IgD-negative memory B cell (primary cell): Measurements from ENCODE around the gene TMEM43. TPM values are rescaled to one million over a fixed set of nuclear protein-coding genes. Genes with fewer than 3 reads are reported as not detected.
"Not testable (repeated sequence)": the region's sequence is repeated elsewhere in the genome, so short reads cannot be mapped to it uniquely, and the experiment has no call there.

Experiments used
- H3K27ac Mint-ChIP-seq, 3 donors: one replicate each; pipeline ENCODE4 v1.8.0; 2020 to 2022; ENCODE audit warnings: mild to moderate bottlenecking in 3 of 3, mixed read lengths in 3 of 3, moderate library complexity in 1 of 3
- H3K27me3 Mint-ChIP-seq: one replicate; pipeline ENCODE4 v1.8.0; 2021; ENCODE audit warnings: mixed read lengths
- H3K36me3 Mint-ChIP-seq: one replicate; pipeline ENCODE4 v1.8.0; 2020; ENCODE audit warnings: mild to moderate bottlenecking, mixed read lengths
- H3K4me1 Mint-ChIP-seq, 3 donors: one replicate each; pipeline ENCODE4 v1.8.0; 2020 to 2022; ENCODE audit warnings: mixed read lengths in 3 of 3, mild to moderate bottlenecking in 1 of 3
- H3K4me3 Mint-ChIP-seq, 4 donors: one replicate each; pipeline ENCODE4 v1.8.0; 2020 to 2022; ENCODE audit warnings: mild to moderate bottlenecking in 4 of 4, mixed read lengths in 4 of 4, moderate library complexity in 3 of 4
- H3K9me3 Mint-ChIP-seq, 3 donors: one replicate each; pipeline ENCODE4 v1.8.0; 2020 to 2021; ENCODE audit warnings: mixed read lengths in 3 of 3, mild to moderate bottlenecking in 1 of 3
- polyA plus RNA-seq: library from polyadenylated mRNA; unstranded; fragments of 300-500 nt; fragmentation: Illumina TruSeq; gene quantifications from one replicate; pipeline ENCODE4 v1.2.3, GENCODE V29; 2021

The TMEM43 gene
- 40.0 TPM for polyA plus RNA-seq

GRCh38 chr3:14124615-14125192, at the start of gene TMEM43, which contains the start of gene CHCHD4:
TMEM43 (plus strand) TSS chr3:14125052; CDS start chr3:14125194, 142 bp downstream.
CHCHD4 (minus strand) TSS chr3:14124870; CDS start chr3:14124676, 194 bp downstream.
- Mint-ChIP-seq H3K9me3 (no peaks in the 10 kb centered on the region), H3K4me1 (peaks cover 6 to 38% (median 27%) of the 10 kb centered on the region in 3 donors), H3K27ac (peak within 1 kb of the TSS; percentile 74 to 98 (median 95)), H3K36me3 (peaks cover 2% of the 10 kb centered on the region), H3K4me3 (peak within 1 kb of the TSS; percentile 91 to 98 (median 96)), H3K27me3 (no peaks in the 10 kb centered on the region)

GRCh38 chr3:14075233-14075632, 49.6 kb upstream of the TMEM43 start:
- H3K36me3 Mint-ChIP-seq, H3K4me3 Mint-ChIP-seq, H3K27ac Mint-ChIP-seq, H3K4me1 Mint-ChIP-seq, H3K27me3 Mint-ChIP-seq, H3K9me3 Mint-ChIP-seq: not testable (repeated sequence)

DNA sequence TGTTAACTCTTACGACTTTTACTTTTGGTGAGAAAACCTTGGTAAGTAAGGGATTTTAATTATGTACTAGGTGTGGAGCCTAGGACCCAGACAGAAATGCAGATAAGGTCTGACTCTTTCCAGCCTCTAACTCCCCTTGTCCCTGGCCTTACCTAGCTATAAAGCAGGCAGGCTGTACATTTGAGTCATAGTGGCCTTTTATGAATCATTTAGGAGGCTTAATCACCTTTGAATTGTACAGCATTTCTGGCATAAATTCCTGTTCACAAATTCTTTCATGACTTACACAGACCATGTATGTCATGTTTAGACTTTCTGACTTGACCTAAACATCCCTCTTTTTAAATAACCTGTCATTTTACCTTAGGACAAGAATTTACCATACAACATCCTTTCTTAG, 47.5 kb upstream of the TMEM43 start:
- Mint-ChIP-seq H3K27me3 (peaks cover 2% of the 10 kb centered on the region), H3K36me3 (no peaks in the 10 kb centered on the region), H3K4me3 (no peak overlapping the region), H3K27ac (no peak overlapping the region), H3K4me1 (no peaks in the 10 kb centered on the region), H3K9me3 (peaks cover 2 to 8% (median 7%) of the 10 kb centered on the region in 3 donors)

- Mint-ChIP-seq H3K27ac (no peak overlapping the region), H3K36me3 (peaks cover 1% of the 10 kb centered on the region), H3K4me3 (no peak overlapping the region), H3K4me1 (no peaks in the 10 kb centered on the region), H3K27me3 (peaks cover 2% of the 10 kb centered on the region), H3K9me3 (peaks cover 0 to 12% (median 8%) of the 10 kb centered on the region in 3 donors)
These were observed 42.7 kb upstream of the TMEM43 start for GRCh38 chr3:14082108-14082657.

DNA sequence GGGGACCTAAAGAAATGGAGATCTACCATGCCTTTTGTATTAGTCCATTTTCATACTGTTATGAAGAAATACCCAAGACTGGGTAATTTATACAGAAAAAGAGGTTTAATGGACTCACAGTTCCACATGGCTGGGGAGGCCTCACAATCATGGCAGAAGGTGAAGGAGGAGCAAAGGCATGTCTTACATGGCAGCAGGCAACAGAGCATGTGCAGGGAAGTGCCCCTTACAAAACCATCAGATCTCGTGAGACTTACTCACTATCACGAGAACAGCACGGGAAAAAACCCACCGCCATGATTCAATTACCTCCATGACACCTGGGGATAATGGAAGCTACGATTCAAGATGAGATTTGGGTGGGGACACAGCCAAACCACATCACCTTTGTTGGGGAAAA, 37.4 kb upstream of the TMEM43 start:
- peak overlapping the region in 1 of 4 donors; percentile 6 for H3K4me3 Mint-ChIP-seq
- H3K36me3 Mint-ChIP-seq, H3K27me3 Mint-ChIP-seq, H3K27ac Mint-ChIP-seq, H3K4me1 Mint-ChIP-seq: not testable (repeated sequence)
- peaks cover 0 to 18% (median 9%) of the 10 kb centered on the region in 3 donors for H3K9me3 Mint-ChIP-seq

- H3K36me3 Mint-ChIP-seq, H3K27ac Mint-ChIP-seq, H3K4me1 Mint-ChIP-seq, H3K4me3 Mint-ChIP-seq: not testable (repeated sequence)
- H3K9me3 Mint-ChIP-seq: peaks cover 0 to 15% (median 6%) of the 10 kb centered on the region in 3 donors
- peaks cover 13% of the 10 kb centered on the region for H3K27me3 Mint-ChIP-seq
These were observed 32.9 kb upstream of the TMEM43 start for GRCh38 chr3:14091959-14092358.

DNA sequence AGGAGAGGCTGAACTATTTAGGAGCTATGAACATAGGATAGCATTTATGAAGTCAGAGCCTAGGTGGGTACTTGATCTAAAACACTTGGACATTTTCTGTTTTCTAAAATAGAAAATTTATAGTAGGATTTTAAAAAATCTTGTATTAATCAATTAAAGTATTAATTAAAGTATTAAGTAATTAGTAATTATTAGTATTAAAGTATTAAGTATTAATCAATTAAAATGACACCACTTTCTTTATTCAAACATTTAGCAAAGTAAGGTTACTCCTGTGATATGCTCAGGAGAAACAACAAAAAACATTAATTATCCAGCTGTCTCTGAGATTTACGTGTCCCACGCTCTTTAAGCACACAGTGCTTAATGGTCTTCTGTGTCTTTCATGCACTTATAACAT, 32.4 kb upstream of the TMEM43 start:
- Mint-ChIP-seq H3K4me3 (no peak overlapping the region), H3K27ac (no peak overlapping the region), H3K27me3 (peaks cover 16% of the 10 kb centered on the region), H3K4me1 (no peaks in the 10 kb centered on the region), H3K36me3 (peaks cover 3% of the 10 kb centered on the region), H3K9me3 (peaks cover 3 to 14% (median 3%) of the 10 kb centered on the region in 3 donors)

GRCh38 chr3:14093831-14094230, 31.0 kb upstream of the TMEM43 start:
- no peak overlapping the region for H3K4me3 Mint-ChIP-seq
- H3K36me3 Mint-ChIP-seq: no peaks in the 10 kb centered on the region
- no peak overlapping the region for H3K27ac Mint-ChIP-seq
- peaks cover 18% of the 10 kb centered on the region for H3K27me3 Mint-ChIP-seq
- no peaks in the 10 kb centered on the region for H3K4me1 Mint-ChIP-seq
- peaks cover 0 to 14% (median 6%) of the 10 kb centered on the region in 3 donors for H3K9me3 Mint-ChIP-seq

GRCh38 chr3:14096742-14097141, 28.1 kb upstream of the TMEM43 start:
- H3K4me1 Mint-ChIP-seq: no peaks in the 10 kb centered on the region
- no peak overlapping the region for H3K4me3 Mint-ChIP-seq
- H3K27ac Mint-ChIP-seq: no peak overlapping the region
- H3K9me3 Mint-ChIP-seq: peaks cover 0 to 14% (median 6%) of the 10 kb centered on the region in 3 donors
- peaks cover 14% of the 10 kb centered on the region for H3K27me3 Mint-ChIP-seq
- no peaks in the 10 kb centered on the region for H3K36me3 Mint-ChIP-seq

GRCh38 chr3:14097616-14098391, 27.0 kb upstream of the TMEM43 start:
- Mint-ChIP-seq H3K27me3 (peaks cover 14% of the 10 kb centered on the region), H3K9me3 (peaks cover 0 to 14% (median 6%) of the 10 kb centered on the region in 3 donors), H3K36me3 (no peaks in the 10 kb centered on the region), H3K4me3 (no peak overlapping the region), H3K27ac (no peak overlapping the region), H3K4me1 (no peaks in the 10 kb centered on the region)

GRCh38 chr3:14109821-14110220, 15.0 kb upstream of the TMEM43 start:
- H3K4me3 Mint-ChIP-seq: not testable (repeated sequence)

GRCh38 chr3:14110699-14111098, 14.2 kb upstream of the TMEM43 start:
- Mint-ChIP-seq H3K27me3 (no peaks in the 10 kb centered on the region), H3K4me3 (no peak overlapping the region), H3K36me3 (peaks cover 13% of the 10 kb centered on the region), H3K9me3 (peaks cover 0 to 2% (median 0%) of the 10 kb centered on the region in 3 donors), H3K27ac (no peak overlapping the region), H3K4me1 (no peaks in the 10 kb centered on the region)

More at GRCh38 chr3:14109821-14110220, 15.0 kb upstream of the TMEM43 start:
- not testable (repeated sequence) for H3K27me3 Mint-ChIP-seq, H3K4me1 Mint-ChIP-seq, H3K9me3 Mint-ChIP-seq, H3K27ac Mint-ChIP-seq
- H3K36me3 Mint-ChIP-seq: peaks cover 13% of the 10 kb centered on the region

DNA sequence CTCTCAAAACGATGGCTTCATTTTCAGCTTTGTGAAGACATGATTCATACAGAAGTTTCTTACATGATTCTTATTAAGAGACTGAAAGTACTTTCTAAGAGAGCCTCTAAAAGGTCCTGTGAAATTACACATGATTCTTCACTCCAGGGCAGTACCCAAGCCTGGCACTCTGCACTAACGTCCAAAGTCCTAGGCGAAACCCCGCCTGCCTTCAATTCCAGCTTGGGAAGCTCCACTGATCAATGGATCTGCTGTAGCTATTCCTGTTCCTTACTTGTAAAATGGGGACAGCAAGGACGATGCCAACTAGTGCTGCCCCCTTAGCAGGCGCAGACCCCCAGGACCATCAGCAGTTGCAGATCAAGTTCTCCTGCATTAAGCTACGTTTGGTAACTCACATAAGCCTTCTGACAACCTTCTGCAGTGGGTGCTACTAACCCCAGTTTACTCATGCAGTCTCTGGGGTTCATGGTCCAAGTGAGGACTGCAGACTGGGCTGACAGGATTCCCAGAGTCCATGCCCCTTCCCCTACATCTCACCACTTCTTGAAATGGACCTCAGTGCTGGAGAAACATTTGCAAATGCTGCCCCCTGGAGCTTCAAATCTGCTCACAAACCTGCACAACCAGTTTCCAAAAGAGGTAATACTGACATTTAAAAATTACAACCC, 10.8 kb upstream of the TMEM43 start:
- Mint-ChIP-seq H3K4me3 (no peak overlapping the region), H3K27me3 (no peaks in the 10 kb centered on the region), H3K27ac (no peak overlapping the region), H3K36me3 (peaks cover 13% of the 10 kb centered on the region), H3K9me3 (peaks cover 0 to 2% (median 0%) of the 10 kb centered on the region in 3 donors), H3K4me1 (no peaks in the 10 kb centered on the region)

DNA sequence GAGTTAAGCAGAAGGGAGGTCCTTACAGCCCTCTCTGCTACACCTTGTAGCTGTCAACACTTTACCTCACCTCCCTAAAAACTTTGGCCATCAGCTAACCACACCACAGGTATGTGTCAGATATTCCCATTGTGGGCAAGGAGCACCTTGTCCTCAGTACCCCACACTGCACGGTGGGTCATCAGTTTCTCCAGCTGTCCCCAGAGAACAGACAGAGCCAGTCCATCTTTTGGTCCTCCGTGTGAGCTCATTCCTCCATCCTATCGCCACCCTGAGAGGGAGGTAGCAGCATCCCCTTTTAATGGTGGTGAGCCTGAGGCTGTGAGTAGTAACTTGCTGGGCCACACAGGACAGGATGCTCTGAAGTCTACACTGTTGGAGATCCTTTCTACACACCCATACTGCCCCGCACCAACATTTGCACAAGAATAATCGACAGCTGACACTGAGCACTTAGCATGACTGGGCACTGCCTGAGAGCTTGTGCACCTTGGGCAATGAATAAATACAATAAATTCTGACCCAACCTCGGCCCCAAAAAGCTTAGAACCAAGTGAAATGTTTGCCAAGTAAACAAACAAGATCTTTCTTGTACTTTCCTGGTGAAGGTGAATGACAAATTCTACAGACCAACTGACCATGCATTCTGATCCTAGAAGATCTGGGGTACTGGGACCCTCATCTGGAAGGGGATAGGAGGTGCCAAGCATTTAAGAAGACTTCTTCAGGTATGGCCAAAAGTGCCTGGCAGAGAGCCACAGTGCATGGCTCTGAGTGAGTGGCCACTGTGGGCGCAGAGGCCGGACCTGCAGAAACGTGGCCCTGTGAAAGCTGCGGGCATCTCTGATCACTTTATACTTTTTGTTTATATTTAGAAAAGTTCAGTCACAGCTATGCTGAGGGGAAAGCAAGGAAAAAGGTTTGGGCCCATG, 7.1 kb upstream of the TMEM43 start:
- no peak overlapping the region for H3K27ac Mint-ChIP-seq
- H3K27me3 Mint-ChIP-seq: no peaks in the 10 kb centered on the region
- H3K36me3 Mint-ChIP-seq: peaks cover 7% of the 10 kb centered on the region
- H3K4me3 Mint-ChIP-seq: peak overlapping the region in 1 of 4 donors; percentile 60
- no peaks in the 10 kb centered on the region for H3K9me3 Mint-ChIP-seq
- peaks cover 0 to 9% (median 9%) of the 10 kb centered on the region in 3 donors for H3K4me1 Mint-ChIP-seq
